Measurements from ENCODE around the gene UNK. TPM values are rescaled to one million over a fixed set of nuclear protein-coding genes. Genes with fewer than 3 reads are reported as not detected.
"Not testable (repeated sequence)": the region's sequence is repeated elsewhere in the genome, so short reads cannot be mapped to it uniquely, and the experiment has no call there.

UNK gene
- polyA plus RNA-seq, 1 donor: 35.7 TPM

GRCh38 chr17:75806822-75807500, 22.4 kb downstream of the UNK start:
- Histone ChIP-seq H3K36me3 (ENCODE audit: control insufficient read depth, insufficient read depth, low read length) (peaks cover 27% of the 10 kb centered on the region), H3K4me3 (ENCODE audit: low read length) (no peak overlapping the region), H3K27ac (ENCODE audit: low read length) (no peak overlapping the region), H3K4me1 (ENCODE audit: control insufficient read depth, insufficient read depth, low read length) (no peaks in the 10 kb centered on the region), H3K9me3 (ENCODE audit: control insufficient read depth, low read depth, low read length) (no peaks in the 10 kb centered on the region), H3K27me3 (ENCODE audit: control insufficient read depth, insufficient read depth, low read length) (no peaks in the 10 kb centered on the region)
- no peak for DNase-seq
- WGBS (ENCODE audit: insufficient coverage, low lambda C conversion rate): no CpG with 5 or more reads among the region's 4 CpGs

GRCh38 chr17:75807861-75808260, 23.3 kb downstream of the UNK start:
- Histone ChIP-seq H3K4me3 (ENCODE audit: low read length) (no peak overlapping the region), H3K27ac (ENCODE audit: low read length) (no peak overlapping the region), H3K36me3 (ENCODE audit: control insufficient read depth, insufficient read depth, low read length) (peaks cover 33% of the 10 kb centered on the region), H3K9me3 (ENCODE audit: control insufficient read depth, low read depth, low read length) (no peaks in the 10 kb centered on the region), H3K4me1 (ENCODE audit: control insufficient read depth, insufficient read depth, low read length) (no peaks in the 10 kb centered on the region), H3K27me3 (ENCODE audit: control insufficient read depth, insufficient read depth, low read length) (no peaks in the 10 kb centered on the region)
- WGBS (ENCODE audit: insufficient coverage, low lambda C conversion rate): 86% methylated on average over 1 of the region's 3 CpGs
- no peak for DNase-seq

GRCh38 chr17:75808549-75808904, 23.9 kb downstream of the UNK start:
- Histone ChIP-seq H3K27me3 (ENCODE audit: control insufficient read depth, insufficient read depth, low read length) (no peaks in the 10 kb centered on the region), H3K4me1 (ENCODE audit: control insufficient read depth, insufficient read depth, low read length) (no peaks in the 10 kb centered on the region), H3K36me3 (ENCODE audit: control insufficient read depth, insufficient read depth, low read length) (peaks cover 39% of the 10 kb centered on the region), H3K9me3 (ENCODE audit: control insufficient read depth, low read depth, low read length) (no peaks in the 10 kb centered on the region), H3K4me3 (ENCODE audit: low read length) (no peak overlapping the region), H3K27ac (ENCODE audit: low read length) (no peak overlapping the region)
- WGBS (ENCODE audit: insufficient coverage, low lambda C conversion rate): 80% methylated on average over 1 of the region's 4 CpGs
- no peak for DNase-seq

GRCh38 chr17:75808905-75809621, 24.5 kb downstream of the UNK start:
- peaks cover 45% of the 10 kb centered on the region for H3K36me3 ChIP-seq (ENCODE audit: control insufficient read depth, insufficient read depth, low read length)
- H3K4me1 ChIP-seq (ENCODE audit: control insufficient read depth, insufficient read depth, low read length): no peaks in the 10 kb centered on the region
- H3K27me3 ChIP-seq (ENCODE audit: control insufficient read depth, insufficient read depth, low read length): no peaks in the 10 kb centered on the region
- WGBS (ENCODE audit: insufficient coverage, low lambda C conversion rate): no CpG with 5 or more reads among the region's 18 CpGs
- H3K27ac ChIP-seq (ENCODE audit: low read length): no peak overlapping the region
- H3K9me3 ChIP-seq (ENCODE audit: control insufficient read depth, low read depth, low read length): no peaks in the 10 kb centered on the region
- no peak for DNase-seq
- H3K4me3 ChIP-seq (ENCODE audit: low read length): no peak overlapping the region

- DNase-seq: no peak
- peaks cover 50% of the 10 kb centered on the region for H3K36me3 ChIP-seq (ENCODE audit: control insufficient read depth, insufficient read depth, low read length)
- no peak overlapping the region for H3K27ac ChIP-seq (ENCODE audit: low read length)
- no CpG with 5 or more reads among the region's 24 CpGs for WGBS (ENCODE audit: insufficient coverage, low lambda C conversion rate)
- H3K27me3 ChIP-seq (ENCODE audit: control insufficient read depth, insufficient read depth, low read length): no peaks in the 10 kb centered on the region
- no peaks in the 10 kb centered on the region for H3K4me1 ChIP-seq (ENCODE audit: control insufficient read depth, insufficient read depth, low read length)
- no peak overlapping the region for H3K4me3 ChIP-seq (ENCODE audit: low read length)
- H3K9me3 ChIP-seq (ENCODE audit: control insufficient read depth, low read depth, low read length): no peaks in the 10 kb centered on the region
These were observed 25.1 kb downstream of the UNK start for GRCh38 chr17:75809631-75810111.

GRCh38 chr17:75810216-75810615, 25.6 kb downstream of the UNK start:
- Histone ChIP-seq H3K27ac (ENCODE audit: low read length) (no peak overlapping the region), H3K9me3 (ENCODE audit: control insufficient read depth, low read depth, low read length) (no peaks in the 10 kb centered on the region), H3K27me3 (ENCODE audit: control insufficient read depth, insufficient read depth, low read length) (no peaks in the 10 kb centered on the region), H3K4me1 (ENCODE audit: control insufficient read depth, insufficient read depth, low read length) (no peaks in the 10 kb centered on the region), H3K36me3 (ENCODE audit: control insufficient read depth, insufficient read depth, low read length) (peaks cover 55% of the 10 kb centered on the region), H3K4me3 (ENCODE audit: low read length) (no peak overlapping the region)
- no peak for DNase-seq
- WGBS (ENCODE audit: insufficient coverage, low lambda C conversion rate): no CpG with 5 or more reads among the region's 5 CpGs

- H3K9me3 ChIP-seq (ENCODE audit: control insufficient read depth, low read depth, low read length); H3K4me3 ChIP-seq (ENCODE audit: low read length); H3K4me1 ChIP-seq (ENCODE audit: control insufficient read depth, insufficient read depth, low read length); DNase-seq; H3K27me3 ChIP-seq (ENCODE audit: control insufficient read depth, insufficient read depth, low read length); H3K27ac ChIP-seq (ENCODE audit: low read length): not testable (repeated sequence)
- no CpG with 5 or more reads among the region's 11 CpGs for WGBS (ENCODE audit: insufficient coverage, low lambda C conversion rate)
- peaks cover 57% of the 10 kb centered on the region for H3K36me3 ChIP-seq (ENCODE audit: control insufficient read depth, insufficient read depth, low read length)
These were observed 26.1 kb downstream of the UNK start for GRCh38 chr17:75810756-75811155.

GRCh38 chr17:75811174-75811573, 26.6 kb downstream of the UNK start:
- H3K36me3 ChIP-seq (ENCODE audit: control insufficient read depth, insufficient read depth, low read length): peaks cover 60% of the 10 kb centered on the region
- no peaks in the 10 kb centered on the region for H3K9me3 ChIP-seq (ENCODE audit: control insufficient read depth, low read depth, low read length)
- no peak overlapping the region for H3K27ac ChIP-seq (ENCODE audit: low read length)
- no peaks in the 10 kb centered on the region for H3K4me1 ChIP-seq (ENCODE audit: control insufficient read depth, insufficient read depth, low read length)
- no peak for DNase-seq
- H3K27me3 ChIP-seq (ENCODE audit: control insufficient read depth, insufficient read depth, low read length): no peaks in the 10 kb centered on the region
- WGBS (ENCODE audit: insufficient coverage, low lambda C conversion rate): no CpG with 5 or more reads among the region's 7 CpGs
- no peak overlapping the region for H3K4me3 ChIP-seq (ENCODE audit: low read length)

GRCh38 chr17:75812096-75813013, 27.7 kb downstream of the UNK start:
- Histone ChIP-seq H3K4me1 (ENCODE audit: control insufficient read depth, insufficient read depth, low read length) (no peaks in the 10 kb centered on the region), H3K27me3 (ENCODE audit: control insufficient read depth, insufficient read depth, low read length) (no peaks in the 10 kb centered on the region), H3K4me3 (ENCODE audit: low read length) (no peak overlapping the region), H3K36me3 (ENCODE audit: control insufficient read depth, insufficient read depth, low read length) (peaks cover 72% of the 10 kb centered on the region), H3K9me3 (ENCODE audit: control insufficient read depth, low read depth, low read length) (no peaks in the 10 kb centered on the region), H3K27ac (ENCODE audit: low read length) (no peak overlapping the region)
- no CpG with 5 or more reads among the region's 27 CpGs for WGBS (ENCODE audit: insufficient coverage, low lambda C conversion rate)
- no peak for DNase-seq
